ENCODE measurements around the gene MED31. TPM values are rescaled to one million over a fixed set of nuclear protein-coding genes. Genes with fewer than 3 reads are reported as not detected.

MED31 gene
- total RNA-seq, 2 donors from 2014 or later = 8.3 to 10.7 TPM

- H3K27me3 ChIP-seq (replicated peaks; ENCODE audit: insufficient read depth) = no peaks in the 10 kb centered on the region
- no peak overlapping the region for H3K4me3 ChIP-seq
- TF ChIP-seq CTCF (IDR thresholded peaks at IDR 0.05) = no peak
- TF ChIP-seq POLR2A (IDR thresholded peaks at IDR 0.05) = no peak
- TF ChIP-seq POLR2AphosphoS5 (IDR thresholded peaks at IDR 0.05) = no peak
- DNase-seq (ENCODE audit: low spot score) = no peak
- intact Hi-C loops (cut with DNase I) = no loop called here
- H3K36me3 ChIP-seq = no peaks in the 10 kb centered on the region
- no peak overlapping the region for H3K27ac ChIP-seq
- no peaks in the 10 kb centered on the region for H3K9me3 ChIP-seq
- 98% methylated on average over 3 of the region's 3 CpGs for WGBS
- no peaks in the 10 kb centered on the region for H3K4me1 ChIP-seq (replicated peaks)
Observed at GRCh38 chr17:6633263-6633662, 18.1 kb downstream of the MED31 start.

GRCh38 chr17:6632530-6632929, 18.9 kb downstream of the MED31 start:
- H3K27ac ChIP-seq = no peak overlapping the region
- TF ChIP-seq POLR2AphosphoS5 (IDR thresholded peaks at IDR 0.05) (no peak), CTCF (IDR thresholded peaks at IDR 0.05) (no peak), POLR2A (IDR thresholded peaks at IDR 0.05) (no peak)
- no peaks in the 10 kb centered on the region for H3K4me1 ChIP-seq (replicated peaks)
- intact Hi-C loops (cut with DNase I) = no loop called here
- H3K9me3 ChIP-seq = no peaks in the 10 kb centered on the region
- DNase-seq (ENCODE audit: low spot score) = no peak
- H3K27me3 ChIP-seq (replicated peaks; ENCODE audit: insufficient read depth) = no peaks in the 10 kb centered on the region
- no peak overlapping the region for H3K4me3 ChIP-seq
- no peaks in the 10 kb centered on the region for H3K36me3 ChIP-seq

GRCh38 chr17:6630390-6630789, 21.0 kb downstream of the MED31 start:
- no peak for DNase-seq (ENCODE audit: low spot score)
- no peaks in the 10 kb centered on the region for H3K4me1 ChIP-seq (replicated peaks)
- H3K9me3 ChIP-seq = no peaks in the 10 kb centered on the region
- no peaks in the 10 kb centered on the region for H3K36me3 ChIP-seq
- H3K27me3 ChIP-seq (replicated peaks; ENCODE audit: insufficient read depth) = no peaks in the 10 kb centered on the region
- 95% methylated on average over 1 of the region's 1 CpG for WGBS
- intact Hi-C loops (cut with DNase I) = no loop called here
- no peak overlapping the region for H3K27ac ChIP-seq
- no peak overlapping the region for H3K4me3 ChIP-seq
- TF ChIP-seq CTCF (IDR thresholded peaks at IDR 0.05) = no peak

- Histone ChIP-seq H3K27me3 (replicated peaks; ENCODE audit: insufficient read depth) (no peaks in the 10 kb centered on the region), H3K9me3 (no peaks in the 10 kb centered on the region), H3K36me3 (no peaks in the 10 kb centered on the region), H3K4me3 (no peak overlapping the region), H3K4me1 (replicated peaks) (no peaks in the 10 kb centered on the region), H3K27ac (no peak overlapping the region)
- WGBS = 49% methylated on average over 1 of the region's 1 CpG
- intact Hi-C loops (cut with DNase I) = no loop called here
- no peak for DNase-seq (ENCODE audit: low spot score)
- TF ChIP-seq POLR2AphosphoS5 (IDR thresholded peaks at IDR 0.05) (no peak), POLR2A (IDR thresholded peaks at IDR 0.05) (no peak), CTCF (IDR thresholded peaks at IDR 0.05) (no peak)
Observed at GRCh38 chr17:6627019-6627418, 24.4 kb downstream of the MED31 start.

GRCh38 chr17:6626616-6627015, 24.8 kb downstream of the MED31 start:
- Histone ChIP-seq H3K4me3 (no peak overlapping the region), H3K27ac (no peak overlapping the region), H3K4me1 (replicated peaks) (no peaks in the 10 kb centered on the region), H3K27me3 (replicated peaks; ENCODE audit: insufficient read depth) (no peaks in the 10 kb centered on the region), H3K9me3 (no peaks in the 10 kb centered on the region), H3K36me3 (no peaks in the 10 kb centered on the region)
- WGBS = 86% methylated on average over 6 of the region's 6 CpGs
- intact Hi-C loops (cut with DNase I) = no loop called here
- DNase-seq (ENCODE audit: low spot score) = no peak
- TF ChIP-seq CTCF (IDR thresholded peaks at IDR 0.05) (no peak), POLR2A (IDR thresholded peaks at IDR 0.05) (no peak), POLR2AphosphoS5 (IDR thresholded peaks at IDR 0.05) (no peak)
